CD4-positive, CD25-positive, alpha-beta regulatory T cell (primary cell): ENCODE measurements around the gene PLPP7. TPM values are rescaled to one million over a fixed set of nuclear protein-coding genes. Genes with fewer than 3 reads are reported as not detected.

Experiments
- ATAC-seq, 2 donors: fragments of 150-1000 bp; cut with Tn5 transposase; one replicate each; pipeline ENCODE4 v1.10.0; 2021; ENCODE audit warnings: low read depth in 2 of 2, moderate number of reproducible peaks in 2 of 2, moderate library complexity in 1 of 2
- DNase-seq, 3 donors: peaks; one replicate each; pipeline versions ENCODE4 v3.0.0 to v3.0.0-alpha.2; 2012 to 2022; ENCODE audit warnings: mixed read lengths in 1 of 3
- H3K27ac ChIP-seq: one replicate; pipeline ENCODE4 v1.7.0; 2013; ENCODE audit warnings: mild to moderate bottlenecking, low read length; ENCODE audit not compliant: insufficient read depth, poor library complexity, severe bottlenecking
- H3K27me3 ChIP-seq: one replicate; pipeline ENCODE4 v1.7.0; 2013; ENCODE audit warnings: low read length; ENCODE audit not compliant: control insufficient read depth, insufficient read depth
- H3K36me3 ChIP-seq: one replicate; pipeline ENCODE4 v1.7.0; 2013; ENCODE audit warnings: mild to moderate bottlenecking, low read length, moderate library complexity; ENCODE audit not compliant: control insufficient read depth, insufficient read depth
- H3K4me1 ChIP-seq: 2 replicates; pipeline ENCODE4 v1.7.0; 2013; ENCODE audit warnings: mild to moderate bottlenecking, low read length; ENCODE audit not compliant: insufficient read depth, control insufficient read depth, poor library complexity, severe bottlenecking
- H3K4me3 ChIP-seq: one replicate; pipeline ENCODE4 v1.7.0; 2013; ENCODE audit warnings: low read depth, mild to moderate bottlenecking, low read length, moderate library complexity
- H3K9me3 ChIP-seq, 2 experiments: 1 replicate in 1 of 2; 2 replicates in 1 of 2; pipeline ENCODE4 v1.7.0; 2013; ENCODE audit warnings: low read length in 2 of 2, mild to moderate bottlenecking in 1 of 2, moderate library complexity in 1 of 2; ENCODE audit not compliant: control insufficient read depth in 2 of 2
- H3K27ac Mint-ChIP-seq, 3 donors: one replicate each; pipeline ENCODE4 v1.8.0; 2020 to 2022; ENCODE audit warnings: mild to moderate bottlenecking in 3 of 3, mixed read lengths in 3 of 3, moderate library complexity in 2 of 3
- H3K27me3 Mint-ChIP-seq: one replicate; pipeline ENCODE4 v1.8.0; 2022; ENCODE audit warnings: mild to moderate bottlenecking, mixed read lengths
- H3K36me3 Mint-ChIP-seq: one replicate; pipeline ENCODE4 v1.8.0; 2020; ENCODE audit warnings: mixed read lengths
- H3K4me1 Mint-ChIP-seq, 4 donors: one replicate each; pipeline ENCODE4 v1.8.0; 2020 to 2022; ENCODE audit warnings: mixed read lengths in 4 of 4, mild to moderate bottlenecking in 1 of 4
- H3K4me3 Mint-ChIP-seq, 4 donors: one replicate each; pipeline ENCODE4 v1.8.0; 2020 to 2022; ENCODE audit warnings: mild to moderate bottlenecking in 4 of 4, mixed read lengths in 4 of 4, moderate library complexity in 3 of 4
- H3K9me3 Mint-ChIP-seq, 7 donors: one replicate each; pipeline ENCODE4 v1.8.0; 2020 to 2022; ENCODE audit warnings: mixed read lengths in 7 of 7, mild to moderate bottlenecking in 3 of 7, moderate library complexity in 2 of 7
- polyA plus RNA-seq, 4 donors: library from polyadenylated mRNA; unstranded; fragments of 300-500 nt; fragmentation: Illumina TruSeq; gene quantifications; one replicate each; pipeline ENCODE4 v1.2.3, GENCODE V29; 2021
- total RNA-seq: library from RNA; stranded (reverse); gene quantifications from one replicate; pipeline ENCODE4 v1.2.3, GENCODE V29; 2022

Gene PLPP7
- total and polyA plus RNA-seq, 5 donors from 2014 or later: not detected

GRCh38 chr9:131308906-131309529 is 19.5 kb downstream of the PLPP7 start:
- ATAC-seq: no peak
- Mint-ChIP-seq H3K9me3 (no peaks in the 10 kb centered on the region), H3K4me3 (no peak overlapping the region)

GRCh38 chr9:131309530-131310276 is 20.2 kb downstream of the PLPP7 start:
- Histone ChIP-seq H3K4me3 (no peak overlapping the region), H3K9me3 (no peaks in the 10 kb centered on the region), H3K27ac (no peak overlapping the region), H3K36me3 (no peaks in the 10 kb centered on the region), H3K4me1 (peaks cover 10% of the 10 kb centered on the region), H3K27me3 (no peaks in the 10 kb centered on the region)
- ATAC-seq (no peak), DNase-seq (no peak)
- no peaks in the 10 kb centered on the region for H3K9me3 Mint-ChIP-seq
- peaks cover 5% of the 10 kb centered on the region for H3K27me3 Mint-ChIP-seq
- no peaks in the 10 kb centered on the region for H3K36me3 Mint-ChIP-seq
- H3K4me3 Mint-ChIP-seq: no peak overlapping the region
- H3K27ac Mint-ChIP-seq: peak overlapping the region in 1 of 3 donors; percentile 87
- peaks cover 0 to 19% (median 5%) of the 10 kb centered on the region in 4 donors for H3K4me1 Mint-ChIP-seq

More at GRCh38 chr9:131308906-131309529, 19.5 kb downstream of the PLPP7 start:
- peaks cover 10% of the 10 kb centered on the region for H3K4me1 ChIP-seq
- Mint-ChIP-seq H3K27me3 (peaks cover 5% of the 10 kb centered on the region), H3K4me1 (peaks cover 0 to 19% (median 5%) of the 10 kb centered on the region in 4 donors), H3K27ac (peak overlapping the region in 1 of 3 donors; percentile 20), H3K36me3 (no peaks in the 10 kb centered on the region)
- no peaks in the 10 kb centered on the region for H3K27me3 ChIP-seq
- H3K27ac ChIP-seq: no peak overlapping the region
- H3K4me3 ChIP-seq: no peak overlapping the region
- no peak for DNase-seq
- H3K36me3 ChIP-seq: no peaks in the 10 kb centered on the region
- H3K9me3 ChIP-seq: no peaks in the 10 kb centered on the region

- no peaks in the 10 kb centered on the region for H3K9me3 ChIP-seq
- Mint-ChIP-seq H3K27ac (peak overlapping the region; percentile 82 to 87 (median 85)), H3K4me3 (peak overlapping the region; percentile 38 to 76 (median 65)), H3K36me3 (no peaks in the 10 kb centered on the region), H3K9me3 (no peaks in the 10 kb centered on the region), H3K27me3 (peaks cover 5% of the 10 kb centered on the region), H3K4me1 (peaks cover 0 to 19% (median 5%) of the 10 kb centered on the region in 4 donors)
- peak overlapping the region; percentile 52 for H3K4me3 ChIP-seq
- peaks cover 10% of the 10 kb centered on the region for H3K4me1 ChIP-seq
- no peak overlapping the region for H3K27ac ChIP-seq
- ATAC-seq (peak; percentile 89 to 95), DNase-seq (peak; percentile 15 to 83 (median 70))
- no peaks in the 10 kb centered on the region for H3K27me3 ChIP-seq
- H3K36me3 ChIP-seq: no peaks in the 10 kb centered on the region
Observed at GRCh38 chr9:131310833-131311554, 21.5 kb downstream of the PLPP7 start.

- H3K4me3 ChIP-seq: no peak overlapping the region
- no peak for DNase-seq
- H3K4me1 ChIP-seq: peaks cover 10% of the 10 kb centered on the region
- H3K27ac ChIP-seq: no peak overlapping the region
- H3K27me3 Mint-ChIP-seq: peaks cover 5% of the 10 kb centered on the region
- no peak overlapping the region for H3K27ac Mint-ChIP-seq
- no peak for ATAC-seq
- no peaks in the 10 kb centered on the region for H3K36me3 Mint-ChIP-seq
- no peaks in the 10 kb centered on the region for H3K9me3 ChIP-seq
- no peaks in the 10 kb centered on the region for H3K36me3 ChIP-seq
- no peaks in the 10 kb centered on the region for H3K27me3 ChIP-seq
- peaks cover 0 to 19% (median 5%) of the 10 kb centered on the region in 4 donors for H3K4me1 Mint-ChIP-seq
- H3K9me3 Mint-ChIP-seq: no peaks in the 10 kb centered on the region
- peak overlapping the region in 1 of 4 donors; percentile 44 for H3K4me3 Mint-ChIP-seq
Observed at GRCh38 chr9:131312246-131312645, 22.7 kb downstream of the PLPP7 start.

- Mint-ChIP-seq H3K9me3 (no peaks in the 10 kb centered on the region), H3K4me3 (peak overlapping the region in 1 of 4 donors; percentile 44), H3K27ac (no peak overlapping the region), H3K27me3 (peaks cover 5% of the 10 kb centered on the region), H3K4me1 (peaks cover 0 to 19% (median 5%) of the 10 kb centered on the region in 4 donors), H3K36me3 (no peaks in the 10 kb centered on the region)
- Histone ChIP-seq H3K36me3 (no peaks in the 10 kb centered on the region), H3K27ac (no peak overlapping the region), H3K9me3 (no peaks in the 10 kb centered on the region), H3K4me1 (peaks cover 10% of the 10 kb centered on the region), H3K4me3 (no peak overlapping the region), H3K27me3 (no peaks in the 10 kb centered on the region)
- ATAC-seq (no peak), DNase-seq (no peak)
Observed at GRCh38 chr9:131312822-131313770, 23.6 kb downstream of the PLPP7 start.

- Mint-ChIP-seq H3K4me3 (no peak overlapping the region), H3K4me1 (no peaks in the 10 kb centered on the region), H3K27ac (no peak overlapping the region), H3K27me3 (no peaks in the 10 kb centered on the region), H3K9me3 (no peaks in the 10 kb centered on the region), H3K36me3 (no peaks in the 10 kb centered on the region)
- no peak for DNase-seq
- Histone ChIP-seq H3K27me3 (no peaks in the 10 kb centered on the region), H3K4me3 (no peak overlapping the region), H3K9me3 (no peaks in the 10 kb centered on the region), H3K27ac (no peak overlapping the region), H3K36me3 (no peaks in the 10 kb centered on the region), H3K4me1 (no peaks in the 10 kb centered on the region)
- no peak for ATAC-seq
Observed at GRCh38 chr9:131318231-131319085, 28.9 kb downstream of the PLPP7 start.
